Cerebellar cortex (tissue), 1 donor: ENCODE measurements around the gene MRPL27.
"Not testable (repeated sequence)": the region's sequence is repeated elsewhere in the genome, so short reads cannot be mapped to it uniquely, and the experiment has no call there.

Source experiments
- DNase-seq: peaks from one replicate; pipeline ENCODE4 v3.0.0-alpha.2; 2015; ENCODE audit warnings: low spot score

Gene MRPL27

GRCh38 chr17:50372758-50373556 is at the start of gene MRPL27, which contains the start of gene EME1:
TSS of gene MRPL27 (minus strand) at chr17:50373184. CDS start at chr17:50373170, 14 bp downstream.
TSS of gene EME1 (plus strand) at chr17:50373229. CDS start at chr17:50375209, 1,980 bp downstream.
- DNase-seq = peak; percentile 93

GRCh38 chr17:50422738-50423137 is 49.8 kb upstream of the MRPL27 start:
- DNase-seq = no peak

GRCh38 chr17:50421308-50422051 is 48.5 kb upstream of the MRPL27 start:
- no peak for DNase-seq

GRCh38 chr17:50420419-50421112 is 47.6 kb upstream of the MRPL27 start:
- no peak for DNase-seq

- DNase-seq = not testable (repeated sequence)
These were observed 46.6 kb upstream of the MRPL27 start for GRCh38 chr17:50419577-50419976.

GRCh38 chr17:50414808-50415207 is 41.8 kb upstream of the MRPL27 start:
- DNase-seq = no peak

GRCh38 chr17:50412188-50412732 is 39.3 kb upstream of the MRPL27 start:
- DNase-seq = no peak

GRCh38 chr17:50407921-50408320 is 34.9 kb upstream of the MRPL27 start:
- no peak for DNase-seq

- DNase-seq = no peak
These were observed 33.6 kb upstream of the MRPL27 start for GRCh38 chr17:50406578-50406977.

- not testable (repeated sequence) for DNase-seq
These were observed 32.4 kb upstream of the MRPL27 start for GRCh38 chr17:50405351-50405750.

- not testable (repeated sequence) for DNase-seq
These were observed 26.6 kb upstream of the MRPL27 start for GRCh38 chr17:50399591-50399990.

- DNase-seq = not testable (repeated sequence)
These were observed 25.7 kb upstream of the MRPL27 start for GRCh38 chr17:50398672-50399071.

- DNase-seq = no peak
These were observed 24.9 kb upstream of the MRPL27 start for GRCh38 chr17:50397919-50398285.

- peak; percentile 75 for DNase-seq
These were observed 24.3 kb upstream of the MRPL27 start, which contains the start of gene LRRC59 for GRCh38 chr17:50397111-50397918. TSS of gene LRRC59 (minus strand) at chr17:50397523. CDS start at chr17:50397317, 206 bp downstream.

- peak; percentile 22 for DNase-seq
These were observed 23.5 kb upstream of the MRPL27 start for GRCh38 chr17:50396261-50397110.

GRCh38 chr17:50394711-50395110 is 21.7 kb upstream of the MRPL27 start:
- no peak for DNase-seq

GRCh38 chr17:50393700-50394099 is 20.7 kb upstream of the MRPL27 start:
- DNase-seq = no peak

- DNase-seq = no peak
These were observed 19.6 kb upstream of the MRPL27 start for GRCh38 chr17:50392621-50393020.

GRCh38 chr17:50389534-50389933 is 16.6 kb upstream of the MRPL27 start:
- DNase-seq = no peak

GRCh38 chr17:50388728-50389127 is 15.7 kb upstream of the MRPL27 start:
- DNase-seq = no peak
